K562 (cell line): ENCODE measurements around the gene BMP6. TPM values are rescaled to one million over a fixed set of nuclear protein-coding genes. Genes with fewer than 3 reads are reported as not detected.

Source experiments
- ATAC-seq: fragments of 200-7000 bp; cut with Tn5 transposase; 3 replicates; pipeline ENCODE4 v1.9.1; 2020; ENCODE audit warnings: moderate library complexity
- BruUV-seq: library from RNA; stranded (reverse); fragments of 400-500 nt; replicated peaks from 2 replicates; lab custom pipeline; 2021; lab: Mats Ljungman, UMichigan
- CTCF ChIA-PET: fragments of 300-600 bp; formaldehyde crosslinking; extraction: SDS; loops from one replicate; lab custom pipeline; 2021; ENCODE audit warnings: low intra/inter-chr PET ratio; lab: Yijun Ruan, JAX
- POLR2A ChIA-PET: fragments of 300-600, 350-650 bp; sonication (Branson Sonifier 250); formaldehyde crosslinking; extraction: SDS; loops from one replicate; lab custom pipeline; 2021; ENCODE audit warnings: antibody characterized with exemption, inconsistent platforms; lab: Yijun Ruan, JAX
- DNase-seq, 4 experiments: peaks; one replicate each; pipeline versions ENCODE4 v3.0.0 to v3.0.0-alpha.2; 2011 to 2018; ENCODE audit warnings: low spot score in 3 of 4, mixed read lengths in 3 of 4; ENCODE audit errors: extremely low read depth in 1 of 4
- FAIRE-seq: peaks from 2 replicates; lab custom pipeline; 2011; peaks lifted over from hg19 to GRCh38; lab: Jason Lieb, UNC
- H2AFZ ChIP-seq: 2 replicates; pipeline ENCODE4 v1.6.0; 2011; ENCODE audit warnings: low read depth, low read length, control low read depth, inconsistent platforms
- H3K27ac ChIP-seq: fragments of 200-600 bp; 3 replicates; pipeline ENCODE4 v1.8.0; 2011; ENCODE audit warnings: low read depth, mild to moderate bottlenecking, control low read depth, inconsistent platforms, low read length, moderate library complexity, mixed read lengths; ENCODE audit errors: extremely low read depth
- H3K27me3 ChIP-seq, 2 experiments: fragments of 300-600 bp in 1 of 2; 2 replicates in 1 of 2; 3 replicates in 1 of 2; pipeline versions ENCODE4 v1.6.0 to v1.8.0; 2011; ENCODE audit warnings: inconsistent platforms in 2 of 2, low read length in 2 of 2, mild to moderate bottlenecking in 1 of 2, mixed read lengths in 1 of 2, moderate library complexity in 1 of 2; ENCODE audit not compliant: control insufficient read depth in 2 of 2, insufficient read depth in 2 of 2
- H3K36me3 ChIP-seq: fragments of 300-600 bp; 3 replicates; pipeline ENCODE4 v1.8.0; 2011; ENCODE audit warnings: mild to moderate bottlenecking, low read length, inconsistent platforms; ENCODE audit not compliant: control insufficient read depth, insufficient read depth
- H3K4me1 ChIP-seq, 2 experiments: fragments of 200-600 bp in 1 of 2; replicated peaks in 1 of 2; 2 replicates in 1 of 2; 3 replicates in 1 of 2; pipeline versions ENCODE4 v1.5.1 to v1.8.0; 2011; ENCODE audit warnings: inconsistent platforms in 2 of 2, low read length in 2 of 2, mild to moderate bottlenecking in 1 of 2, mixed read lengths in 1 of 2, moderate library complexity in 1 of 2; ENCODE audit not compliant: control insufficient read depth in 2 of 2, insufficient read depth in 2 of 2
- H3K4me2 ChIP-seq: 2 replicates; pipeline ENCODE4 v1.6.1; 2011; ENCODE audit warnings: low read length, control low read depth, inconsistent platforms, mixed read lengths; ENCODE audit not compliant: insufficient read depth
- H3K4me3 ChIP-seq: fragments of 200-600 bp; sonication (generic), shearing (Covaris generic); 2 replicates; pipeline ENCODE4 v1.5.1; 2016; ENCODE audit warnings: control low read depth, inconsistent platforms
- H3K79me2 ChIP-seq: fragments of 200-600 bp; 3 replicates; pipeline ENCODE4 v1.8.0; 2011; ENCODE audit warnings: low read length, inconsistent platforms; ENCODE audit not compliant: control insufficient read depth, insufficient read depth
- H3K9ac ChIP-seq, 2 experiments: 2 replicates each; pipeline versions ENCODE4 v1.6.0 to v1.6.1; 2011; ENCODE audit warnings: low read depth in 2 of 2, low read length in 2 of 2, control low read depth in 1 of 2, inconsistent platforms in 1 of 2, mild to moderate bottlenecking in 1 of 2, mixed read lengths in 1 of 2; ENCODE audit not compliant: insufficient read depth in 1 of 2
- H3K9me1 ChIP-seq: one replicate; pipeline ENCODE4 v1.6.0; 2011; ENCODE audit warnings: inconsistent platforms, mild to moderate bottlenecking, low read length, moderate library complexity; ENCODE audit not compliant: control insufficient read depth, insufficient read depth
- H3K9me3 ChIP-seq: replicated peaks from 2 replicates; pipeline ENCODE4 v1.5.1; 2011; ENCODE audit warnings: low read depth, low read length, inconsistent platforms; ENCODE audit not compliant: control insufficient read depth, insufficient read depth
- H4K20me1 ChIP-seq: replicated peaks from 2 replicates; pipeline ENCODE4 v1.6.1; 2011; ENCODE audit warnings: low read length, inconsistent platforms, mixed read lengths; ENCODE audit not compliant: control insufficient read depth, insufficient read depth
- ATF4 ChIP-seq: fragments of 450-650 bp; formaldehyde crosslinking; IDR thresholded peaks from 2 replicates; pipeline ENCODE4 v1.4.0; 2022; ENCODE audit warnings: mild to moderate bottlenecking, moderate library complexity
- CTBP1 ChIP-seq: fragments of 450-650 bp; IDR thresholded peaks from 2 replicates; pipeline ENCODE4 v1.6.1; 2016; ENCODE audit warnings: borderline replicate concordance
- DMBX1 ChIP-seq: fragments of 250-450 bp; sonication (Bioruptor Pico); IDR thresholded peaks from 2 replicates; pipeline ENCODE4 v1.8.0; 2022; ENCODE audit warnings: inconsistent platforms, mild to moderate bottlenecking, moderate library complexity, borderline replicate concordance
- GMEB1 ChIP-seq: fragments of 250-450 bp; sonication (Bioruptor Pico); IDR thresholded peaks from 2 replicates; pipeline ENCODE4 v1.4.0; 2020; ENCODE audit warnings: mild to moderate bottlenecking
- KDM5B ChIP-seq: fragments of 200-600 bp; sonication (generic); IDR thresholded peaks from 2 replicates; pipeline ENCODE4 v1.6.1; 2012; ENCODE audit warnings: low read depth, mild to moderate bottlenecking, moderate library complexity, low read length, control low read depth, inconsistent platforms; ENCODE audit not compliant: insufficient replicate concordance
- NCOA6 ChIP-seq: fragments of 450-650 bp; IDR thresholded peaks from 2 replicates; pipeline ENCODE4 v1.6.1; 2017; ENCODE audit warnings: mild to moderate bottlenecking
- SAP30 ChIP-seq: fragments of 200-600 bp; sonication (generic); IDR thresholded peaks from 2 replicates; pipeline ENCODE4 v1.6.1; 2012; ENCODE audit warnings: borderline replicate concordance, low read depth, mild to moderate bottlenecking, moderate library complexity, low read length, control low read depth, inconsistent platforms; ENCODE audit not compliant: insufficient read depth, poor library complexity, severe bottlenecking
- U2AF1 ChIP-seq: fragments of 200-400 bp; formaldehyde crosslinking; optimal IDR thresholded peaks from 2 replicates; pipeline ENCODE3; 2017; ENCODE audit warnings: mild to moderate bottlenecking, low read depth, low read length, moderate library complexity
- ZBTB1 ChIP-seq: sonication (generic); formaldehyde crosslinking; IDR thresholded peaks from 2 replicates; pipeline ENCODE4 v1.8.1; 2023; ENCODE audit warnings: missing genetic modification reagents, low read depth, mild to moderate bottlenecking, borderline replicate concordance
- WGBS: fragments of 100-300 bp; shearing (Covaris generic); methylation state at CpG from one replicate; pipeline ENCODE4 v1.1.6; 2016; ENCODE audit warnings: low coverage, mixed read lengths; ENCODE audit not compliant: insufficient coverage; ENCODE audit errors: missing lambda C conversion rate; 5-methylcytosine and 5-hydroxymethylcytosine counted together
- in situ Hi-C: fragments of 300-500 bp; cut with MboI; formaldehyde crosslinking; loops from 4 replicates; pipeline ENCODE4 v1.15.0; 2018; ENCODE audit warnings: inconsistent platforms, mixed read lengths
- intact Hi-C: fragments of 100-400 bp; cut with micrococcal nuclease; formaldehyde crosslinking; loops from 2 replicates; pipeline ENCODE4 v1.14.2; 2022
- polyA plus RNA-seq, 8 experiments: library from polyadenylated mRNA; depleted of rRNA in 4 of 8; stranded (reverse) in 5 of 8; unstranded in 3 of 8; fragments of >200 nt; fragmentation: Nextera tagmentation in 2 of 8; fragmentation: Illumina TruSeq in 1 of 8; extraction: Ambion mirVana in 2 of 8; extraction: Trizol in 1 of 8; gene quantifications; 2 replicates each; pipeline versions ENCODE4 v1.2.1 to v1.2.3, GENCODE V29; 2011 to 2014; ENCODE audit warnings: inconsistent platforms in 1 of 8, missing spikeins in 1 of 8
- total RNA-seq, 7 experiments: library from RNA; depleted of rRNA in 6 of 7; stranded (reverse); fragments of >200 nt in 6 of 7; fragmentation: Illumina TruSeq in 2 of 7; extraction: Trizol in 2 of 7; gene quantifications; 2 replicates each; pipeline versions ENCODE4 v1.2.1 to v1.2.3, GENCODE V29; 2011 to 2021; ENCODE audit warnings: low replicate concordance in 1 of 7
- TF ChIP-seq, protein P1 (sequence below): fragments of 250-450 bp; sonication (Bioruptor Pico); IDR thresholded peaks from 2 replicates; pipeline ENCODE4 v1.5.0; 2022; ENCODE audit warnings: mild to moderate bottlenecking

BMP6 gene
- total and polyA plus RNA-seq, 9 of the 15 experiments (the other 6 are each of a cell fraction or from before 2014, with no cell fraction given): 0.01 to 0.13 (median 0.06) TPM; not detected in 3

GRCh38 chr6:7907159-7907558, 181.3 kb downstream of the BMP6 start (continued):
- TF ChIP-seq GMEB1 (CRISPR knock-in tag) (no peak), CTBP1 (0 out of 2 replicates have a peak, but pooled peaks have one; percentile 29)

GRCh38 chr6:7909323-7910276, 183.7 kb downstream of the BMP6 start:
- in situ Hi-C loops (no loop called here), intact Hi-C loops (loop anchor here (5.0 kb wide), 2 partner anchors 68 to 153 kb away; partner anchors contain the start of gene BLOC1S5)
- Histone ChIP-seq H3K9me3 (no peaks in the 10 kb centered on the region), H3K4me3 (peak overlapping the region; percentile 75), H3K27ac (peak overlapping the region; percentile 77), H2AFZ (peak overlapping the region; percentile 71), H3K27me3 (peaks cover 5 to 14% of the 10 kb centered on the region in 2 experiments; a peak in 3 of 5 replicates), H3K36me3 (peaks cover 33% of the 10 kb centered on the region), H3K4me1 (peaks cover 28 to 44% of the 10 kb centered on the region in 2 experiments), H3K9ac (peak overlapping the region; percentile 81 to 93), H3K4me2 (peak overlapping the region; percentile 92), H3K9me1 (peaks cover 5% of the 10 kb centered on the region), H4K20me1 (peaks cover 34% of the 10 kb centered on the region), H3K79me2 (peaks cover 53% of the 10 kb centered on the region)
- ChIA-PET CTCF (no interaction called here), POLR2A (interaction anchor here (0.7 to 4.5 kb wide), 6 partner anchors 8 to 520 kb away, joined by 3 to 29 read pairs (median 3); partner anchors contain the start of gene BLOC1S5)
- peak; percentile 74 for ATAC-seq
- BruUV-seq: TSS peak; percentile 45
- FAIRE-seq: no peak
- WGBS: 2% methylated on average over 35 of the region's 66 CpGs
- peak; percentile 78 to 86 (median 84) for DNase-seq
- TF ChIP-seq, protein P1, sequence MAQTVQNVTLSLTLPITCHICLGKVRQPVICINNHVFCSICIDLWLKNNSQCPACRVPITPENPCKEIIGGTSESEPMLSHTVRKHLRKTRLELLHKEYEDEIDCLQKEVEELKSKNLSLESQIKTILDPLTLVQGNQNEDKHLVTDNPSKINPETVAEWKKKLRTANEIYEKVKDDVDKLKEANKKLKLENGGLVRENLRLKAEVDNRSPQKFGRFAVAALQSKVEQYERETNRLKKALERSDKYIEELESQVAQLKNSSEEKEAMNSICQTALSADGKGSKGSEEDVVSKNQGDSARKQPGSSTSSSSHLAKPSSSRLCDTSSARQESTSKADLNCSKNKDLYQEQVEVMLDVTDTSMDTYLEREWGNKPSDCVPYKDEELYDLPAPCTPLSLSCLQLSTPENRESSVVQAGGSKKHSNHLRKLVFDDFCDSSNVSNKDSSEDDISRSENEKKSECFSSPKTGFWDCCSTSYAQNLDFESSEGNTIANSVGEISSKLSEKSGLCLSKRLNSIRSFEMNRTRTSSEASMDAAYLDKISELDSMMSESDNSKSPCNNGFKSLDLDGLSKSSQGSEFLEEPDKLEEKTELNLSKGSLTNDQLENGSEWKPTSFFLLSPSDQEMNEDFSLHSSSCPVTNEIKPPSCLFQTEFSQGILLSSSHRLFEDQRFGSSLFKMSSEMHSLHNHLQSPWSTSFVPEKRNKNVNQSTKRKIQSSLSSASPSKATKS (CRISPR knock-in tag): no peak
- TF ChIP-seq DMBX1 (CRISPR knock-in tag): peak; percentile 47; the same call in 1 of the 2 replicates
- peak; percentile 45 for TF ChIP-seq KDM5B
- TF ChIP-seq NCOA6: no peak
- peak; percentile 70; the same call in 1 of the 2 replicates for TF ChIP-seq ZBTB1 (CRISPR knock-in tag)
- TF ChIP-seq SAP30: peak; percentile 91
- TF ChIP-seq ATF4 (CRISPR knock-in tag): no peak
- no peak for TF ChIP-seq U2AF1
